Stomach (tissue), 9 donors: Measurements from ENCODE around the gene ZNHIT3. TPM values are rescaled to one million over a fixed set of nuclear protein-coding genes. Genes with fewer than 3 reads are reported as not detected.
A peak's percentile ranks its signal among the peaks of the same experiment; 100 is the strongest.

Experiments
- DNase-seq, 2 donors: peaks; one replicate each; pipeline versions ENCODE4 v3.0.0 to v3.0.0-alpha.2; 2013 to 2019
- H3K27ac ChIP-seq, 5 donors: fragments of 200-600 bp in 4 of 5; sonication (generic) in 4 of 5; one replicate each; pipeline ENCODE4 v1.5.1; 2013 to 2019; ENCODE audit warnings: mild to moderate bottlenecking in 1 of 5, moderate library complexity in 1 of 5
- H3K27me3 ChIP-seq, 3 donors: fragments of 200-600 bp; sonication (generic); one replicate each; pipeline ENCODE4 v1.5.1; 2017 to 2019; ENCODE audit warnings: mixed run types in 1 of 3
- H3K36me3 ChIP-seq, 4 donors: fragments of 200-600 bp; sonication (generic); 1 replicate in 3 of 4; 2 replicates in 1 of 4; pipeline ENCODE4 v1.5.1; 2016 to 2019
- H3K4me1 ChIP-seq, 4 donors: fragments of 200-600 bp; sonication (generic); one replicate each; pipeline ENCODE4 v1.5.1; 2016 to 2019
- H3K4me3 ChIP-seq, 4 donors: fragments of 200-600 bp; sonication (generic) in 3 of 4; one replicate each; pipeline ENCODE4 v1.5.1; 2016 to 2019; ENCODE audit warnings: mild to moderate bottlenecking in 1 of 4
- H3K9me3 ChIP-seq, 4 donors: fragments of 200-600 bp; sonication (generic); one replicate each; pipeline ENCODE4 v1.5.1; 2016 to 2019
- EP300 ChIP-seq: sonication (generic); formaldehyde crosslinking; IDR thresholded peaks from one replicate; pipeline ENCODE4 v1.6.1; 2017; ENCODE audit warnings: antibody characterized with exemption
- POLR2A ChIP-seq, 4 donors: fragments of 450-650 bp; IDR thresholded peaks; one replicate each; pipeline ENCODE4 v1.6.1; 2016; ENCODE audit warnings: antibody characterized with exemption in 4 of 4, control low read depth in 2 of 4, mild to moderate bottlenecking in 1 of 4, moderate library complexity in 1 of 4
- POLR2AphosphoS5 ChIP-seq, 3 donors: sonication (generic); formaldehyde crosslinking; IDR thresholded peaks; one replicate each; pipeline ENCODE4 v1.6.1; 2016; ENCODE audit warnings: antibody characterized with exemption in 3 of 3
- WGBS, 5 donors: extraction: QIAGEN DNeasy Blood & Tissue Kit in 3 of 5; methylation state at CpG; one replicate each; pipeline versions ENCODE4 v1.1.5 to v1.1.7; 2013 to 2018; 5-methylcytosine and 5-hydroxymethylcytosine counted together
- intact Hi-C: fragments of 100-400 bp; cut with DNase I; formaldehyde crosslinking; loops from one replicate; pipeline ENCODE4 v1.15.1; 2023; ENCODE audit warnings: low total_unique reads
- polyA plus RNA-seq, 3 donors: library from polyadenylated mRNA; stranded (reverse); fragments of 200-250 nt; gene quantifications; one replicate each; pipeline ENCODE4 v1.2.3, GENCODE V29; 2013
- total RNA-seq, 5 donors: library from RNA; depleted of rRNA; stranded (reverse); fragments of >200 nt; gene quantifications; one replicate each; pipeline versions ENCODE4 v1.1.0 to v1.2.3, GENCODE V29; 2014 to 2016
- TF ChIP-seq, protein P1 (sequence below), 7 experiments: fragments of 450-650 bp in 4 of 7; fragments of 200-600 bp in 3 of 7; sonication (generic) in 3 of 7; IDR thresholded peaks; one replicate each; pipeline ENCODE4 v1.5.1; 2016 to 2019; ENCODE audit warnings: antibody characterized with exemption in 7 of 7, control low read depth in 2 of 7, mild to moderate bottlenecking in 1 of 7
- donor health status: healthy with polysubstance abuse.
- donor health status: Bipolar disorder and iron deficiency.
- donor health status: healthy.

ZNHIT3 gene
- total and polyA plus RNA-seq, 8 donors = 0.87 to 86.2 (median 31.9) TPM

DNA sequence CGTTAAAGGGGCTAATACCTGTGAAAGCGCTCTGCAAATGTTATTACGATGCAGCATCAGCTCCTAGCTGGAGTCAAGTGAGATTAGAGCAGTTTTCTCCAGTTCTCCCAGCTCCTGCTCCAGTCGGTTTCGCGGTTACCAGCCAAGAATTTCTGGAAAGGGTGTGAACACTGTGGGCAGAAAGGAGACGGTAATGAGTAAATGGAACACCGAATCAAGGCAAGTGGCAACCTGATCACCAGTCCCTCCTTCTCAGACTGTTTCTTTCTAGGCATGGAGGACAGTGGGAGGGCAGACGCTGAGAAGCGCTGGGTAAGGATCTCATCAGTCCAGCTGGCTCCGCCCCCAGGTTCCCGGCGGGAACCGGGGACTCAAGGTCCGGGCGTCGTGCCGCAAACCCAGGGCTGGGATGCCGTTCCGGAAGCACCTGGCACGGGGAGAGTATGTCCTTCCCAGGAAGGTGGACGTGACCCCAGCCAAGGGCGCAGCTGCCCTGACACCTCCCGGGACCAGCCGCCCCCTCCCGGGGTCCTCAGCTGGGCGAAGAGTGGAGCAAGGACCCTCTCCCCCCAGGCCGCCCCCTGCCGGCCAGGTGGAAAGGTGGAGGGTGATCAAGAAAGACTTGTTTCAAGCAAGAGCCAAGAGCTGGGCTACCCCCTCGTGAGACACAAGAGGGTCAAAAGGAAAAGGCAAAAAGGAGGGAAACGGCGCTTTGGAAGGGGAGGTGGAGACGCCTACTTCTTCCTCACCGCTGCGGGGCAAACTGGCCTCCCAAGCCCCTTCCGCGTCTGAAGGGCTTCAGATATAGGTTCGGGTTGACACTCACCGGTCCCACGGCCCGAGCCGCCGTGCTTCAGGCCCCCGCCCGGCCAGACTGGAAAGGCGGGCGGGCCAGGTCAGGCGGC lies 47.7 kb downstream of the ZNHIT3 start:
- H3K27ac ChIP-seq = peak overlapping the region; percentile 98 to 99 (median 99)
- peaks cover 18 to 54% (median 36%) of the 10 kb centered on the region in 4 donors for H3K36me3 ChIP-seq
- peak overlapping the region; percentile 80 to 90 (median 89) for H3K4me3 ChIP-seq
- 4 to 7% (median 6%) methylated on average over 44 to 48 of the region's 48 CpGs for WGBS, 5 donors
- DNase-seq = peak; percentile 72 to 86
- TF ChIP-seq POLR2A (IDR thresholded peaks at IDR 0.05) (no peak), POLR2AphosphoS5 (IDR thresholded peaks at IDR 0.05) (peak in 2 of 3 donors; percentile 4 to 17), EP300 (no peak)
- TF ChIP-seq, protein P1, sequence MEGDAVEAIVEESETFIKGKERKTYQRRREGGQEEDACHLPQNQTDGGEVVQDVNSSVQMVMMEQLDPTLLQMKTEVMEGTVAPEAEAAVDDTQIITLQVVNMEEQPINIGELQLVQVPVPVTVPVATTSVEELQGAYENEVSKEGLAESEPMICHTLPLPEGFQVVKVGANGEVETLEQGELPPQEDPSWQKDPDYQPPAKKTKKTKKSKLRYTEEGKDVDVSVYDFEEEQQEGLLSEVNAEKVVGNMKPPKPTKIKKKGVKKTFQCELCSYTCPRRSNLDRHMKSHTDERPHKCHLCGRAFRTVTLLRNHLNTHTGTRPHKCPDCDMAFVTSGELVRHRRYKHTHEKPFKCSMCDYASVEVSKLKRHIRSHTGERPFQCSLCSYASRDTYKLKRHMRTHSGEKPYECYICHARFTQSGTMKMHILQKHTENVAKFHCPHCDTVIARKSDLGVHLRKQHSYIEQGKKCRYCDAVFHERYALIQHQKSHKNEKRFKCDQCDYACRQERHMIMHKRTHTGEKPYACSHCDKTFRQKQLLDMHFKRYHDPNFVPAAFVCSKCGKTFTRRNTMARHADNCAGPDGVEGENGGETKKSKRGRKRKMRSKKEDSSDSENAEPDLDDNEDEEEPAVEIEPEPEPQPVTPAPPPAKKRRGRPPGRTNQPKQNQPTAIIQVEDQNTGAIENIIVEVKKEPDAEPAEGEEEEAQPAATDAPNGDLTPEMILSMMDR (IDR thresholded peaks at IDR 0.05) = peak in 4 of 7 experiments; percentile 21 to 49 (median 32)
- H3K9me3 ChIP-seq = no peaks in the 10 kb centered on the region
- intact Hi-C loops = no loop called here
- peaks cover 13 to 40% (median 24%) of the 10 kb centered on the region in 4 donors for H3K4me1 ChIP-seq
- no peaks in the 10 kb centered on the region for H3K27me3 ChIP-seq

DNA sequence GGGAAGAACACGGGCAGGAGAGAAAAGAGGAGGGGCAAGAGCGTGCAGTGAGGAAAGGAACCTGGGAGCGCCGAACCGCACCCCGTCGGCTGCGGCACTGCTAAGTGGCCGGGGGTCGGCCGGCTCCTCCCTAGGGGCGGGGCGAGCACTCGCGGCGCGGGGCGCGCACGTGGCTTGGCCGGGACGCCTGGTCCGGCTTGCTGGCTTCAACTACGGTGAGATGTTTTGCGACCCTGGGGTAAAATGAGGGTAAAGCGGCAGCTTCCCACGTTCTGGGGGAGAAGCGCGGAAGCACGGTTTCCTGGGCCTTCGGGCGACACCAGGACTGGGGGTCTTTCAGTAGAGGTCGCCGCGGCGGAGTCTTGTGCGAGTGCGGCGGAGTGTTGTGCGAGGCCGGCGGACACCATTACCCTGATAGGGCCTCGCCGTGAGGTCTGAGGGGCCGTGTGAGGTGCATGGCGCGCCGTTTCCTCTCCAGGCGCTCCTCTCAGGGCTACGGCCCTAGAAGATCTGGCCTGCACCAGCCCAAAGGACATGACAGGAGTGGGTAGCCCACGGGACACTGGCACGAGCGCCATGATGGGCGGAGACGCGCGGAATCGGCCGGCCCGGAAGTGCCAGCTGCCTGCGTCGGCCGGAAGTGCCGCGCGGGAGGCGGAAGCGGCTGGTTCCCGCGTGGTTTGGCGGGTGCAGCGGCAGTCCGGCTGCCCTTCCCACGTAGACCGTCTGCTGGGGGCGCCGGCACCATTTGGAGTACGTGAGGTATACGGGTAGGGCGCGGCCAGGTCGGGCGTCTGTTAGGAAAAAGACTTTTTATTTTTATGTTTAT lies 48.6 kb downstream of the ZNHIT3 start, which contains the start of the genes MYO19 and PIGW:
Gene MYO19, minus strand, starts transcription at position 29 of the 829 bp plus-strand sequence. CDS start 2,330 bp downstream, outside the sequence.
Gene PIGW, plus strand, starts transcription at position 148 of the 829 bp plus-strand sequence. CDS start 2,115 bp downstream, outside the sequence.
- Histone ChIP-seq H3K27me3 (no peaks in the 10 kb centered on the region), H3K9me3 (no peaks in the 10 kb centered on the region), H3K36me3 (peaks cover 18 to 45% (median 31%) of the 10 kb centered on the region in 4 donors), H3K4me1 (peaks cover 13 to 40% (median 24%) of the 10 kb centered on the region in 4 donors), H3K27ac (peak within 1 kb of the TSS; percentile 98 to 99 (median 99)), H3K4me3 (peak within 1 kb of the TSS; percentile 80 to 90 (median 89))
- WGBS, 5 donors = 0 to 1% (median 1%) methylated on average over 40 to 83 of the region's 83 CpGs
- TF ChIP-seq, protein P1 (IDR thresholded peaks at IDR 0.05) = peak in 1 of 7 experiments; percentile 11
- TF ChIP-seq POLR2AphosphoS5 (IDR thresholded peaks at IDR 0.05) = peak; percentile 76 to 98 (median 94)
- TF ChIP-seq EP300 = no peak
- peak in 1 of 4 donors; percentile 62 for TF ChIP-seq POLR2A (IDR thresholded peaks at IDR 0.05)
- intact Hi-C loops = no loop called here
- DNase-seq = peak; percentile 89 to 97

DNA sequence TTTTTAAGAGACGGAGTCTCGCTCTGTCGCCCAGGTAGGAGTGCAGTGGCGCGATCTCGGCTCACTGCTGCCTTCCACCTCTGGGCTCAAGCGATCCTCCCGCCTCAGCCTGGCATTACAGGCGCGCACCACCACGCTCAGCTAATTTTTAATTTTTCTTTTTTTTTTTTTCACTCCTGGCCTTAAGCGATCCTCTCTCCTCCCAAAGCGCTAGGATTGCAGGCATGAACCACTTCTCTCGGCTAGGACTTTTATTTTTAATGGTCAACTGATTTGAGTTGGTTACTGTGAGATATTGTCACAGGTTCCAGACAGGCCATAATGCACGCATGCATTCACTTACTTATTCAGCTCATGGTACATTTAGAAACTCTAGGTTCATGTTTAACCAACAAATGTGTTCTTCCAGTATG lies 49.2 kb downstream of the ZNHIT3 start:
- TF ChIP-seq, protein P1 (IDR thresholded peaks at IDR 0.05) = no peak
- no peak for TF ChIP-seq EP300
- no peak for TF ChIP-seq POLR2AphosphoS5 (IDR thresholded peaks at IDR 0.05)
- TF ChIP-seq POLR2A (IDR thresholded peaks at IDR 0.05) = no peak
- Histone ChIP-seq H3K4me3 (peak overlapping the region; percentile 80 to 90 (median 89)), H3K27me3 (no peaks in the 10 kb centered on the region), H3K9me3 (no peaks in the 10 kb centered on the region), H3K36me3 (peaks cover 17 to 42% (median 29%) of the 10 kb centered on the region in 4 donors), H3K4me1 (peaks cover 13 to 40% (median 24%) of the 10 kb centered on the region in 4 donors), H3K27ac (peak overlapping the region; percentile 98 to 99 (median 99))
- intact Hi-C loops = no loop called here
- WGBS, 5 donors = 7 to 9% (median 8%) methylated on average over 15 of the region's 15 CpGs
- no peak for DNase-seq

DNA sequence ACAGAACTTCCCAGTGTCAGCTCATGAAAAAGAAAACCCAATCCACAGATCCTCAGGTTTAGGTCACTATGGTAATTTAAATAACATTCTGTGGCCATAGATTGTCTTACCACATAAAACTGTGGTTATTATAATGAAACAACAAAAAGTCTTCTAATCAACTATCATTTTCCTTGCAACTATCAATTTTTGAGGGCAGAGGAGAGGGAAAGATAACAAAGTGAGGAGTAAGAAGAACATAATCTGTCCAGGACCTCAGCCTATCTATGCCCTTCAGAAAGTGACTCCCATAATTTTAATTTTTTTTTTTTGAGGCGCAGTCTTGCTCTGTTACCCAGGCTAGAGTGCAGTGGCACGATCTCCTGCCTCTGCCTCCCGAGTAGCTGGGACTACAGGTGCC lies 54.2 kb downstream of the ZNHIT3 start:
- no peak overlapping the region for H3K27ac ChIP-seq
- intact Hi-C loops = no loop called here
- no peaks in the 10 kb centered on the region for H3K27me3 ChIP-seq
- H3K4me1 ChIP-seq = peaks cover 13 to 38% (median 24%) of the 10 kb centered on the region in 4 donors
- no peaks in the 10 kb centered on the region for H3K9me3 ChIP-seq
- peaks cover 0 to 16% (median 7%) of the 10 kb centered on the region in 4 donors for H3K36me3 ChIP-seq
- WGBS, 5 donors = 91 to 100% (median 97%) methylated on average over 3 of the region's 3 CpGs
- TF ChIP-seq POLR2A (IDR thresholded peaks at IDR 0.05) = no peak
- no peak for DNase-seq
- no peak overlapping the region for H3K4me3 ChIP-seq
